Measurements from ENCODE around the gene RAF1. TPM values are rescaled to one million over a fixed set of nuclear protein-coding genes. Genes with fewer than 3 reads are reported as not detected.

Gene RAF1
- total and polyA plus RNA-seq, 2 of the 8 experiments (the other 6 are each of a cell fraction or from before 2014, with no cell fraction given): 103 to 118 TPM

- Histone ChIP-seq H2BK5ac (ENCODE audit: low read depth, low read length) (peak overlapping the region; percentile 83; the same call in 1 of the 2 replicates), H3K18ac (ENCODE audit: extremely low read depth, low read length) (peak overlapping the region; percentile 17; the same call in 1 of the 2 replicates), H3K27ac (ENCODE audit: low read depth, low read length) (no peak overlapping the region), H2BK20ac (ENCODE audit: low read length) (peak overlapping the region; percentile 55; the same call in 1 of the 2 replicates), H4K8ac (ENCODE audit: extremely low read depth, insufficient read depth, low read length) (no peak overlapping the region; the same call in 1 of the 2 replicates), H2AFZ (ENCODE audit: low read length) (peak overlapping the region; percentile 76; the same call in 1 of the 2 replicates), H3K27me3 (replicated peaks in 1 of 4; ENCODE audit: control insufficient read depth in 3 of 4, extremely low read depth in 1 of 4, insufficient read depth in 3 of 4, low read length in 3 of 4) (no peaks in the 10 kb centered on the region), H3K9ac (replicated peaks in 1 of 4; ENCODE audit: extremely low read depth in 1 of 4, low read depth in 3 of 4, low read length in 3 of 4) (no peak overlapping the region; a peak in 1 of 7 replicates), H4K20me1 (replicated peaks in 1 of 2; ENCODE audit: control insufficient read depth in 1 of 2, insufficient read depth in 2 of 2, low read length in 2 of 2) (no peaks in the 10 kb centered on the region), H3K4me1 (replicated peaks in 1 of 4; ENCODE audit: control insufficient read depth in 3 of 4, insufficient read depth in 4 of 4, low read length in 3 of 4) (peaks cover 8 to 13% (median 12%) of the 10 kb centered on the region in 4 experiments), H2BK12ac (ENCODE audit: low read depth, low read length) (peak overlapping the region; percentile 93), H3K4ac (replicated peaks; ENCODE audit: insufficient read length, low read depth, low read length) (no peak overlapping the region), H3K23me2 (ENCODE audit: low read depth, low read length) (no peaks in the 10 kb centered on the region; the same call in 1 of the 2 replicates), H4K5ac (ENCODE audit: insufficient read length, low read depth, low read length) (no peak overlapping the region), H2BK120ac (replicated peaks; ENCODE audit: low read depth, low read length) (peak overlapping the region; percentile 11), H3K14ac (ENCODE audit: insufficient read length) (no peak overlapping the region), H3K36me3 (ENCODE audit: control insufficient read depth in 2 of 4, insufficient read depth in 4 of 4, low read length in 3 of 4) (no peaks in the 10 kb centered on the region), H3K4me2 (ENCODE audit: insufficient read depth in 1 of 2, low read depth in 2 of 2, low read length in 2 of 2) (no peak overlapping the region), H3K9me3 (ENCODE audit: insufficient read depth in 2 of 2, low read depth in 1 of 2, low read length in 1 of 2) (no peaks in the 10 kb centered on the region), H3K79me2 (ENCODE audit: control insufficient read depth in 1 of 2, insufficient read depth in 2 of 2, low read length in 2 of 2) (no peaks in the 10 kb centered on the region), H2AK5ac (ENCODE audit: low read depth, low read length) (peak overlapping the region; percentile 4; the same call in 1 of the 2 replicates), H2BK15ac (ENCODE audit: low read length) (no peak overlapping the region), H3K4me3 (ENCODE audit: extremely low read depth in 1 of 4, insufficient read depth in 2 of 4, low read depth in 3 of 4, low read length in 4 of 4) (no peak overlapping the region), H4K91ac (replicated peaks; ENCODE audit: insufficient read length, low read length) (peak overlapping the region; percentile 81), H3K56ac (replicated peaks; ENCODE audit: insufficient read length, low read depth, low read length) (no peak overlapping the region), H3K23ac (ENCODE audit: insufficient read length) (no peak overlapping the region), H3K79me1 (ENCODE audit: low read depth, low read length) (no peaks in the 10 kb centered on the region)
- ChIA-PET POLR2A (ENCODE audit: partially characterized antibody) (interaction anchor here (1.5 to 2.9 kb wide), 2 partner anchors 11 to 162 kb away, joined by 3 to 13 read pairs; partner anchors contain the start of gene RAF1), CTCF (ENCODE audit: partially characterized antibody) (interaction anchor here (0.6 kb wide), 1 partner anchor 22 kb away, joined by 3 read pairs; no protein-coding TSS in a partner anchor)
- FAIRE-seq (no peak), DNase-seq (ENCODE audit: low read depth in 1 of 2, low spot score in 2 of 2) (no peak)
- 81% methylated on average over 9 of the region's 9 CpGs; no CpG with 5 or more reads in 1 of the 2 experiments for WGBS, 2 experiments (ENCODE audit: extremely low coverage in 1 of 2, insufficient coverage in 1 of 2, insufficient read length in 1 of 2, insufficient replicate concordance in 2 of 2, low coverage in 1 of 2, low lambda C conversion rate in 2 of 2, missing lambda C conversion rate in 1 of 2)
- TF ChIP-seq CTBP2 (IDR thresholded peaks at IDR 0.05; ENCODE audit: borderline replicate concordance, insufficient read depth, insufficient read length, low read length) (no peak), ZNF274 (IDR thresholded peaks at IDR 0.05; ENCODE audit: borderline replicate concordance, extremely low read depth, low read length) (no peak), BCL11A (IDR thresholded peaks at IDR 0.05; ENCODE audit: low read depth in 2 of 2, low read length in 2 of 2) (no peak), CREB1 (IDR thresholded peaks at IDR 0.05) (no peak), ASH2L (IDR thresholded peaks at IDR 0.05; ENCODE audit: low read length) (no peak), EZH2 (IDR thresholded peaks at IDR 0.05; ENCODE audit: low read depth, low read length, severe bottlenecking) (no peak), TCF12 (IDR thresholded peaks at IDR 0.05; ENCODE audit: low read depth, low read length) (no peak), BRCA1 (IDR thresholded peaks at IDR 0.05; ENCODE audit: low read depth, low read length) (no peak), SIN3A (conservative IDR thresholded peaks at IDR 0.05 in 1 of 2, IDR thresholded peaks at IDR 0.05 in 1 of 2; ENCODE audit: low read depth in 1 of 2, low read length in 2 of 2) (no peak), YY1 (IDR thresholded peaks at IDR 0.05; ENCODE audit: low read depth, low read length) (no peak), BACH1 (IDR thresholded peaks at IDR 0.05; ENCODE audit: low read length) (no peak), POLR2A (IDR thresholded peaks at IDR 0.05; ENCODE audit: control extremely low read depth in 1 of 2, low read depth in 2 of 2, low read length in 2 of 2) (no peak), TAF1 (IDR thresholded peaks at IDR 0.05; ENCODE audit: low read depth, low read length) (no peak)
These were observed 11.3 kb upstream of the RAF1 start for GRCh38 chr3:12675115-12675810.
